Liver (tissue), 3 donors: ENCODE results near the gene CD34.

Source experiments
- EGR1 ChIP-seq, 2 donors: IDR thresholded peaks; 2 replicates each; pipeline ENCODE4 v1.6.1; 2016 to 2018; ENCODE audit warnings: antibody characterized with exemption in 2 of 2, low read depth in 2 of 2
- FOXA1 ChIP-seq: IDR thresholded peaks from 2 replicates; pipeline ENCODE4 v1.6.1; 2016; ENCODE audit warnings: antibody characterized with exemption
- FOXA2 ChIP-seq: IDR thresholded peaks from 2 replicates; pipeline ENCODE4 v1.6.1; 2016; ENCODE audit warnings: antibody characterized with exemption
- GABPA ChIP-seq, 2 donors: IDR thresholded peaks in 1 of 2; conservative IDR thresholded peaks in 1 of 2; 2 replicates each; pipeline ENCODE4 v1.6.1; 2016; ENCODE audit warnings: antibody characterized with exemption in 2 of 2, mild to moderate bottlenecking in 1 of 2, moderate library complexity in 1 of 2
- JUND ChIP-seq, 2 donors: IDR thresholded peaks; 2 replicates each; pipeline ENCODE4 v1.6.1; 2016; ENCODE audit warnings: antibody characterized with exemption in 2 of 2
- RAD21 ChIP-seq, 2 donors: IDR thresholded peaks; 2 replicates each; pipeline ENCODE4 v1.6.1; 2016; ENCODE audit warnings: antibody characterized with exemption in 2 of 2, mild to moderate bottlenecking in 2 of 2
- RXRA ChIP-seq, 2 donors: IDR thresholded peaks; 2 replicates each; pipeline ENCODE4 v1.6.1; 2017 to 2018; ENCODE audit warnings: antibody characterized with exemption in 2 of 2, mild to moderate bottlenecking in 1 of 2
- SP1 ChIP-seq: IDR thresholded peaks from 2 replicates; pipeline ENCODE4 v1.6.1; 2018; ENCODE audit warnings: antibody characterized with exemption, mild to moderate bottlenecking
- TAF1 ChIP-seq: conservative IDR thresholded peaks from 2 replicates; pipeline ENCODE4 v1.6.1; 2016; ENCODE audit warnings: antibody characterized with exemption, mild to moderate bottlenecking
- YY1 ChIP-seq: IDR thresholded peaks from 2 replicates; pipeline ENCODE4 v1.6.1; 2016; ENCODE audit warnings: antibody characterized with exemption, mild to moderate bottlenecking
- TF ChIP-seq, protein P1 (sequence below): fragments of 150-350 bp; IDR thresholded peaks from 2 replicates; pipeline ENCODE4 v1.5.1; 2017; ENCODE audit warnings: improper control_type of control experiment, low read depth, low read length; ENCODE audit not compliant: missing input control
- TF ChIP-seq, protein P2 (sequence below): IDR thresholded peaks from 2 replicates; pipeline ENCODE4 v1.6.1; 2016; ENCODE audit warnings: antibody characterized with exemption, mild to moderate bottlenecking
- TF ChIP-seq, protein P3 (sequence below): IDR thresholded peaks from 2 replicates; pipeline ENCODE4 v1.6.1; 2016; ENCODE audit warnings: antibody characterized with exemption
- TF ChIP-seq, protein P4 (sequence below): IDR thresholded peaks from 2 replicates; pipeline ENCODE4 v1.6.1; 2016; ENCODE audit warnings: antibody characterized with exemption
- donor health status: healthy.
- donor health status: healthy.

DNA sequence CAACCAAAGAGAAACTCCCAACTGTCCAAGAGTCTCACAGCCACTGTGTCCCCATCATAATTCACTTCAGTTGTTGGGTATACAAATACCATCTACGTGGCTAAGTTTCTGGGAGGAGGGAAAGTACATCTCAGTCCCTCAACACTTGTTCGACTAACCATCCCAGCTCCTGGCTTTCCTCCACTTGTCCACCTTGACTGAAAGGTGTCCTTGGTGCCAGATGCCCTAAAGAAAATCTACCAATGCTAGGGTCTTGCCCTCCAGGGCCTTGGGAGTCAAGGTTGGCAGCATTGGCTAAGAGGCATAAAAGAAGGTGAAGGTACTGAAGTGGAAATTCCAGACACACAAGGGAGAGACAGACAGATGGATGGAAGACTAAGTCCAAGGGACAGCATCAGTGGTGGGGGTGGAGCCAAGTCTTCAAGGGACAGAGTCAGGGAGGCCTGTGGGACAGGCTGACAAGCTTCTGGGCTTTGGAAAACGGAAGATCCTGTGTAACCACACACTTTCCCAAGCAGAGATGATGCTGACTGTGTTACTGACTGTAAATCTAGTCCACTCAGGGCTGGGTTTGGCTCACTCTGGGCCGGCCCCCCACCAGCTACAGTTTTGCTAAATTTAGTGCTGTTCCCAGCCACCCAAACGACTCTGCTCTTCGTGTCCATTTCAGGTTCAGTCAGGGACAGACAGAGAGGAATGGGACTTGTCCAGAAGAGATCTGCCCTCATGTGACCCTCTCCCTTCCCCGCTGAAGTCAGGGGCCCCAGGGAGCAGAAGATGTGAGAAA lies 60.1 kb downstream of the CD34 start:
- TF ChIP-seq RXRA (IDR thresholded peaks at IDR 0.05) (no peak), YY1 (no peak), FOXA2 (no peak), SP1 (no peak), JUND (IDR thresholded peaks at IDR 0.05) (no peak), EGR1 (IDR thresholded peaks at IDR 0.05; ENCODE audit: low read depth in 2 of 2) (no peak), RAD21 (IDR thresholded peaks at IDR 0.05) (no peak), GABPA (IDR thresholded peaks at IDR 0.05 in 1 of 2, conservative IDR thresholded peaks at IDR 0.05 in 1 of 2) (no peak), TAF1 (no peak), FOXA1 (no peak)
- TF ChIP-seq, protein P1, sequence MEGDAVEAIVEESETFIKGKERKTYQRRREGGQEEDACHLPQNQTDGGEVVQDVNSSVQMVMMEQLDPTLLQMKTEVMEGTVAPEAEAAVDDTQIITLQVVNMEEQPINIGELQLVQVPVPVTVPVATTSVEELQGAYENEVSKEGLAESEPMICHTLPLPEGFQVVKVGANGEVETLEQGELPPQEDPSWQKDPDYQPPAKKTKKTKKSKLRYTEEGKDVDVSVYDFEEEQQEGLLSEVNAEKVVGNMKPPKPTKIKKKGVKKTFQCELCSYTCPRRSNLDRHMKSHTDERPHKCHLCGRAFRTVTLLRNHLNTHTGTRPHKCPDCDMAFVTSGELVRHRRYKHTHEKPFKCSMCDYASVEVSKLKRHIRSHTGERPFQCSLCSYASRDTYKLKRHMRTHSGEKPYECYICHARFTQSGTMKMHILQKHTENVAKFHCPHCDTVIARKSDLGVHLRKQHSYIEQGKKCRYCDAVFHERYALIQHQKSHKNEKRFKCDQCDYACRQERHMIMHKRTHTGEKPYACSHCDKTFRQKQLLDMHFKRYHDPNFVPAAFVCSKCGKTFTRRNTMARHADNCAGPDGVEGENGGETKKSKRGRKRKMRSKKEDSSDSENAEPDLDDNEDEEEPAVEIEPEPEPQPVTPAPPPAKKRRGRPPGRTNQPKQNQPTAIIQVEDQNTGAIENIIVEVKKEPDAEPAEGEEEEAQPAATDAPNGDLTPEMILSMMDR: no peak
- TF ChIP-seq, protein P2, sequence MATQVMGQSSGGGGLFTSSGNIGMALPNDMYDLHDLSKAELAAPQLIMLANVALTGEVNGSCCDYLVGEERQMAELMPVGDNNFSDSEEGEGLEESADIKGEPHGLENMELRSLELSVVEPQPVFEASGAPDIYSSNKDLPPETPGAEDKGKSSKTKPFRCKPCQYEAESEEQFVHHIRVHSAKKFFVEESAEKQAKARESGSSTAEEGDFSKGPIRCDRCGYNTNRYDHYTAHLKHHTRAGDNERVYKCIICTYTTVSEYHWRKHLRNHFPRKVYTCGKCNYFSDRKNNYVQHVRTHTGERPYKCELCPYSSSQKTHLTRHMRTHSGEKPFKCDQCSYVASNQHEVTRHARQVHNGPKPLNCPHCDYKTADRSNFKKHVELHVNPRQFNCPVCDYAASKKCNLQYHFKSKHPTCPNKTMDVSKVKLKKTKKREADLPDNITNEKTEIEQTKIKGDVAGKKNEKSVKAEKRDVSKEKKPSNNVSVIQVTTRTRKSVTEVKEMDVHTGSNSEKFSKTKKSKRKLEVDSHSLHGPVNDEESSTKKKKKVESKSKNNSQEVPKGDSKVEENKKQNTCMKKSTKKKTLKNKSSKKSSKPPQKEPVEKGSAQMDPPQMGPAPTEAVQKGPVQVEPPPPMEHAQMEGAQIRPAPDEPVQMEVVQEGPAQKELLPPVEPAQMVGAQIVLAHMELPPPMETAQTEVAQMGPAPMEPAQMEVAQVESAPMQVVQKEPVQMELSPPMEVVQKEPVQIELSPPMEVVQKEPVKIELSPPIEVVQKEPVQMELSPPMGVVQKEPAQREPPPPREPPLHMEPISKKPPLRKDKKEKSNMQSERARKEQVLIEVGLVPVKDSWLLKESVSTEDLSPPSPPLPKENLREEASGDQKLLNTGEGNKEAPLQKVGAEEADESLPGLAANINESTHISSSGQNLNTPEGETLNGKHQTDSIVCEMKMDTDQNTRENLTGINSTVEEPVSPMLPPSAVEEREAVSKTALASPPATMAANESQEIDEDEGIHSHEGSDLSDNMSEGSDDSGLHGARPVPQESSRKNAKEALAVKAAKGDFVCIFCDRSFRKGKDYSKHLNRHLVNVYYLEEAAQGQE: no peak
- TF ChIP-seq, protein P3, sequence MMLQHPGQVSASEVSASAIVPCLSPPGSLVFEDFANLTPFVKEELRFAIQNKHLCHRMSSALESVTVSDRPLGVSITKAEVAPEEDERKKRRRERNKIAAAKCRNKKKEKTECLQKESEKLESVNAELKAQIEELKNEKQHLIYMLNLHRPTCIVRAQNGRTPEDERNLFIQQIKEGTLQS: no peak
- TF ChIP-seq, protein P4, sequence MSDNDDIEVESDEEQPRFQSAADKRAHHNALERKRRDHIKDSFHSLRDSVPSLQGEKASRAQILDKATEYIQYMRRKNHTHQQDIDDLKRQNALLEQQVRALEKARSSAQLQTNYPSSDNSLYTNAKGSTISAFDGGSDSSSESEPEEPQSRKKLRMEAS: no peak
